GM12878 (cell line): ENCODE results near the gene DCTPP1. TPM values are rescaled to one million over a fixed set of nuclear protein-coding genes. Genes with fewer than 3 reads are reported as not detected.

ENCODE experiments used
- CEBPB ChIP-seq, 2 experiments: fragments of 150-350 bp in 1 of 2; IDR thresholded peaks; 2 replicates each; pipeline ENCODE4 v1.6.1; 2012 to 2014; ENCODE audit warnings: low read depth in 2 of 2, low read length in 2 of 2, borderline replicate concordance in 1 of 2, inconsistent platforms in 1 of 2
- EED ChIP-seq: sonication (generic); IDR thresholded peaks from 2 replicates; pipeline ENCODE4 v1.6.1; 2016; ENCODE audit warnings: antibody characterized with exemption, low read depth
- IRF4 ChIP-seq: IDR thresholded peaks from 2 replicates; pipeline ENCODE4 v1.6.1; 2011; ENCODE audit warnings: low read depth, low read length
- MYC ChIP-seq: IDR thresholded peaks from 2 replicates; pipeline ENCODE4 v1.6.1; 2011; ENCODE audit warnings: mild to moderate bottlenecking, low read length, moderate library complexity, inconsistent platforms; ENCODE audit not compliant: insufficient read depth, insufficient replicate concordance, insufficient read length, severe bottlenecking
- POLR2A ChIP-seq: IDR thresholded peaks from 2 replicates; pipeline ENCODE4 v1.6.1; 2011; ENCODE audit warnings: low read depth, mild to moderate bottlenecking, low read length
- RB1 ChIP-seq: fragments of 450-650 bp; formaldehyde crosslinking; IDR thresholded peaks from 2 replicates; pipeline ENCODE4 v1.6.1; 2017; ENCODE audit warnings: mild to moderate bottlenecking, borderline replicate concordance
- SP1 ChIP-seq: IDR thresholded peaks from one replicate; pipeline ENCODE4 v1.6.1; 2011; ENCODE audit warnings: low read depth, low read length
- polyA plus RNA-seq, 11 experiments: library from polyadenylated mRNA; depleted of rRNA in 4 of 11; unstranded in 6 of 11; stranded (reverse) in 5 of 11; fragments of >200 nt; fragmentation: Nextera tagmentation in 4 of 11; fragmentation: Illumina TruSeq in 1 of 11; extraction: Ambion mirVana in 4 of 11; extraction: Trizol in 1 of 11; gene quantifications; 1 replicate in 1 of 11; 2 replicates in 10 of 11; pipeline versions ENCODE4 v1.2.1 to v1.2.3, GENCODE V29; 2011 to 2016; ENCODE audit warnings: inconsistent platforms in 2 of 11, missing spikeins in 2 of 11, low read depth in 1 of 11
- total RNA-seq, 4 experiments: library from RNA; depleted of rRNA in 3 of 4; stranded (reverse); fragments of >200 nt in 3 of 4; fragmentation: Illumina TruSeq in 1 of 4; extraction: Trizol in 1 of 4; gene quantifications; 2 replicates each; pipeline versions ENCODE4 v1.2.1 to v1.2.3, GENCODE V29; 2013 to 2021
- TF ChIP-seq, protein P1 (sequence below): IDR thresholded peaks from 2 replicates; pipeline ENCODE4 v1.6.1; 2012; ENCODE audit warnings: low read length, inconsistent platforms
- TF ChIP-seq, protein P2 (sequence below): fragments of 450-650 bp; formaldehyde crosslinking; IDR thresholded peaks from 2 replicates; pipeline ENCODE4 v1.5.0; 2022; ENCODE audit warnings: mild to moderate bottlenecking, missing genetic modification characterization
- TF ChIP-seq, protein P3 (sequence below): IDR thresholded peaks from 2 replicates; pipeline ENCODE4 v1.6.1; 2012; ENCODE audit warnings: low read depth, low read length, improper control_type of control experiment
- TF ChIP-seq, protein P4 (sequence below): fragments of 450-650 bp; formaldehyde crosslinking; IDR thresholded peaks from 2 replicates; pipeline ENCODE4 v1.4.0; 2020; ENCODE audit warnings: mild to moderate bottlenecking, moderate library complexity
- TF ChIP-seq, protein P5 (sequence below): fragments of 450-650 bp; IDR thresholded peaks from 2 replicates; pipeline ENCODE4 v1.6.1; 2017; ENCODE audit warnings: mild to moderate bottlenecking, moderate library complexity
- TF ChIP-seq, protein P6 (sequence below): fragments of 450-650 bp; IDR thresholded peaks from 2 replicates; pipeline ENCODE4 v1.6.1; 2017; ENCODE audit warnings: mild to moderate bottlenecking, low read depth, inconsistent platforms; ENCODE audit not compliant: poor library complexity, severe bottlenecking

The DCTPP1 gene
- total and polyA plus RNA-seq, 10 of the 15 experiments (the other 5 are each of a cell fraction or from before 2014, with no cell fraction given) = 72.1 to 266 (median 157) TPM

DNA sequence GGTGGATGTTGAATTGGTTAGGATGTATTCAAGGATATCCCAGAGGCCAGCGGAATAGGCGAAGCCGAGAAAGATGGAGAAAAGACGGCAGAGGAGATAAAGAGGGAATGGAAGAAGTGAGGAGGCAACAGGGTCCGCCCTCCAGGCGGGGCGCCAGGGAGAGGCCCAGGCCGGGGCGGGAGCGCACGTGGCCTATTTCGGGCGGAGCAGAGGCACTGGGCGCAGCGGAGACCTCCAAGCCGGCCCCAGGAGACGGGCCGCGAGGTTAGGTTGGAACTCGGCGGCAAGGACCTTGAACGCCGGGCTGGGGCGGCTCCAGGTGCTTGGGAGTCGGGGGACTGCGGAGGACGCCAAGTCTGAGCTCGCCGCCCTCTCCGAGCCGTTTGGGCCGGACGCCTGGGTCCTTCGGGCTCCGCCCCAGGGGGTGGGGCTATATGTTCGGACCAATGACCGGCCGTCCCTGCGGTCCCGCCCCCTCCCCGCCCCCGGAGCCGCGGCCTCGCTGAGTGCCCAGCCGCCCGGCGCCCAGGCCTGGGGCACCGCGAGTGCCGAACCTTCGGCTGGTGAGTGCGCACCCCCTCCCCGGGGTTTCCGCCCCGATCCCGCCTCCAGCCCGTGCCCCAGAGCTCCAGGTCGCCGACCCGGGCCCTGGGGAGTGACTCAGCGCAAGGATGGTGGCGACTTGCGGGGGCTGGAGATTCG lies 22.6 kb downstream of the DCTPP1 start, which contains the start of gene ZNF771 (continued):
- TF ChIP-seq MYC (peak; percentile 39), SP1 (peak; percentile 67), CEBPB (IDR thresholded peaks at IDR 0.05; ENCODE audit: borderline replicate concordance in 1 of 2, low read depth in 2 of 2, low read length in 2 of 2) (no peak), RB1 (0 out of 2 replicates have a peak, but pooled peaks have one; percentile 38), POLR2A (peak; percentile 82), EED (no peak), IRF4 (no peak)
- TF ChIP-seq, protein P1, sequence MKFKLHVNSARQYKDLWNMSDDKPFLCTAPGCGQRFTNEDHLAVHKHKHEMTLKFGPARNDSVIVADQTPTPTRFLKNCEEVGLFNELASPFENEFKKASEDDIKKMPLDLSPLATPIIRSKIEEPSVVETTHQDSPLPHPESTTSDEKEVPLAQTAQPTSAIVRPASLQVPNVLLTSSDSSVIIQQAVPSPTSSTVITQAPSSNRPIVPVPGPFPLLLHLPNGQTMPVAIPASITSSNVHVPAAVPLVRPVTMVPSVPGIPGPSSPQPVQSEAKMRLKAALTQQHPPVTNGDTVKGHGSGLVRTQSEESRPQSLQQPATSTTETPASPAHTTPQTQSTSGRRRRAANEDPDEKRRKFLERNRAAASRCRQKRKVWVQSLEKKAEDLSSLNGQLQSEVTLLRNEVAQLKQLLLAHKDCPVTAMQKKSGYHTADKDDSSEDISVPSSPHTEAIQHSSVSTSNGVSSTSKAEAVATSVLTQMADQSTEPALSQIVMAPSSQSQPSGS = no peak
- TF ChIP-seq, protein P2, sequence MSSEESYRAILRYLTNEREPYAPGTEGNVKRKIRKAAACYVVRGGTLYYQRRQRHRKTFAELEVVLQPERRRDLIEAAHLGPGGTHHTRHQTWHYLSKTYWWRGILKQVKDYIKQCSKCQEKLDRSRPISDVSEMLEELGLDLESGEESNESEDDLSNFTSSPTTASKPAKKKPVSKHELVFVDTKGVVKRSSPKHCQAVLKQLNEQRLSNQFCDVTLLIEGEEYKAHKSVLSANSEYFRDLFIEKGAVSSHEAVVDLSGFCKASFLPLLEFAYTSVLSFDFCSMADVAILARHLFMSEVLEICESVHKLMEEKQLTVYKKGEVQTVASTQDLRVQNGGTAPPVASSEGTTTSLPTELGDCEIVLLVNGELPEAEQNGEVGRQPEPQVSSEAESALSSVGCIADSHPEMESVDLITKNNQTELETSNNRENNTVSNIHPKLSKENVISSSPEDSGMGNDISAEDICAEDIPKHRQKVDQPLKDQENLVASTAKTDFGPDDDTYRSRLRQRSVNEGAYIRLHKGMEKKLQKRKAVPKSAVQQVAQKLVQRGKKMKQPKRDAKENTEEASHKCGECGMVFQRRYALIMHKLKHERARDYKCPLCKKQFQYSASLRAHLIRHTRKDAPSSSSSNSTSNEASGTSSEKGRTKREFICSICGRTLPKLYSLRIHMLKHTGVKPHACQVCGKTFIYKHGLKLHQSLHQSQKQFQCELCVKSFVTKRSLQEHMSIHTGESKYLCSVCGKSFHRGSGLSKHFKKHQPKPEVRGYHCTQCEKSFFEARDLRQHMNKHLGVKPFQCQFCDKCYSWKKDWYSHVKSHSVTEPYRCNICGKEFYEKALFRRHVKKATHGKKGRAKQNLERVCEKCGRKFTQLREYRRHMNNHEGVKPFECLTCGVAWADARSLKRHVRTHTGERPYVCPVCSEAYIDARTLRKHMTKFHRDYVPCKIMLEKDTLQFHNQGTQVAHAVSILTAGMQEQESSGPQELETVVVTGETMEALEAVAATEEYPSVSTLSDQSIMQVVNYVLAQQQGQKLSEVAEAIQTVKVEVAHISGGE (CRISPR knock-in tag) = no peak
- TF ChIP-seq, protein P3, sequence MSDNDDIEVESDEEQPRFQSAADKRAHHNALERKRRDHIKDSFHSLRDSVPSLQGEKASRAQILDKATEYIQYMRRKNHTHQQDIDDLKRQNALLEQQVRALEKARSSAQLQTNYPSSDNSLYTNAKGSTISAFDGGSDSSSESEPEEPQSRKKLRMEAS = peak; percentile 74; the same call in 1 of the 2 replicates
- TF ChIP-seq, protein P4, sequence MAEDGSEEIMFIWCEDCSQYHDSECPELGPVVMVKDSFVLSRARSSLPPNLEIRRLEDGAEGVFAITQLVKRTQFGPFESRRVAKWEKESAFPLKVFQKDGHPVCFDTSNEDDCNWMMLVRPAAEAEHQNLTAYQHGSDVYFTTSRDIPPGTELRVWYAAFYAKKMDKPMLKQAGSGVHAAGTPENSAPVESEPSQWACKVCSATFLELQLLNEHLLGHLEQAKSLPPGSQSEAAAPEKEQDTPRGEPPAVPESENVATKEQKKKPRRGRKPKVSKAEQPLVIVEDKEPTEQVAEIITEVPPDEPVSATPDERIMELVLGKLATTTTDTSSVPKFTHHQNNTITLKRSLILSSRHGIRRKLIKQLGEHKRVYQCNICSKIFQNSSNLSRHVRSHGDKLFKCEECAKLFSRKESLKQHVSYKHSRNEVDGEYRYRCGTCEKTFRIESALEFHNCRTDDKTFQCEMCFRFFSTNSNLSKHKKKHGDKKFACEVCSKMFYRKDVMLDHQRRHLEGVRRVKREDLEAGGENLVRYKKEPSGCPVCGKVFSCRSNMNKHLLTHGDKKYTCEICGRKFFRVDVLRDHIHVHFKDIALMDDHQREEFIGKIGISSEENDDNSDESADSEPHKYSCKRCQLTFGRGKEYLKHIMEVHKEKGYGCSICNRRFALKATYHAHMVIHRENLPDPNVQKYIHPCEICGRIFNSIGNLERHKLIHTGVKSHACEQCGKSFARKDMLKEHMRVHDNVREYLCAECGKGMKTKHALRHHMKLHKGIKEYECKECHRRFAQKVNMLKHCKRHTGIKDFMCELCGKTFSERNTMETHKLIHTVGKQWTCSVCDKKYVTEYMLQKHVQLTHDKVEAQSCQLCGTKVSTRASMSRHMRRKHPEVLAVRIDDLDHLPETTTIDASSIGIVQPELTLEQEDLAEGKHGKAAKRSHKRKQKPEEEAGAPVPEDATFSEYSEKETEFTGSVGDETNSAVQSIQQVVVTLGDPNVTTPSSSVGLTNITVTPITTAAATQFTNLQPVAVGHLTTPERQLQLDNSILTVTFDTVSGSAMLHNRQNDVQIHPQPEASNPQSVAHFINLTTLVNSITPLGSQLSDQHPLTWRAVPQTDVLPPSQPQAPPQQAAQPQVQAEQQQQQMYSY (CRISPR knock-in tag) = no peak
- TF ChIP-seq, protein P5, sequence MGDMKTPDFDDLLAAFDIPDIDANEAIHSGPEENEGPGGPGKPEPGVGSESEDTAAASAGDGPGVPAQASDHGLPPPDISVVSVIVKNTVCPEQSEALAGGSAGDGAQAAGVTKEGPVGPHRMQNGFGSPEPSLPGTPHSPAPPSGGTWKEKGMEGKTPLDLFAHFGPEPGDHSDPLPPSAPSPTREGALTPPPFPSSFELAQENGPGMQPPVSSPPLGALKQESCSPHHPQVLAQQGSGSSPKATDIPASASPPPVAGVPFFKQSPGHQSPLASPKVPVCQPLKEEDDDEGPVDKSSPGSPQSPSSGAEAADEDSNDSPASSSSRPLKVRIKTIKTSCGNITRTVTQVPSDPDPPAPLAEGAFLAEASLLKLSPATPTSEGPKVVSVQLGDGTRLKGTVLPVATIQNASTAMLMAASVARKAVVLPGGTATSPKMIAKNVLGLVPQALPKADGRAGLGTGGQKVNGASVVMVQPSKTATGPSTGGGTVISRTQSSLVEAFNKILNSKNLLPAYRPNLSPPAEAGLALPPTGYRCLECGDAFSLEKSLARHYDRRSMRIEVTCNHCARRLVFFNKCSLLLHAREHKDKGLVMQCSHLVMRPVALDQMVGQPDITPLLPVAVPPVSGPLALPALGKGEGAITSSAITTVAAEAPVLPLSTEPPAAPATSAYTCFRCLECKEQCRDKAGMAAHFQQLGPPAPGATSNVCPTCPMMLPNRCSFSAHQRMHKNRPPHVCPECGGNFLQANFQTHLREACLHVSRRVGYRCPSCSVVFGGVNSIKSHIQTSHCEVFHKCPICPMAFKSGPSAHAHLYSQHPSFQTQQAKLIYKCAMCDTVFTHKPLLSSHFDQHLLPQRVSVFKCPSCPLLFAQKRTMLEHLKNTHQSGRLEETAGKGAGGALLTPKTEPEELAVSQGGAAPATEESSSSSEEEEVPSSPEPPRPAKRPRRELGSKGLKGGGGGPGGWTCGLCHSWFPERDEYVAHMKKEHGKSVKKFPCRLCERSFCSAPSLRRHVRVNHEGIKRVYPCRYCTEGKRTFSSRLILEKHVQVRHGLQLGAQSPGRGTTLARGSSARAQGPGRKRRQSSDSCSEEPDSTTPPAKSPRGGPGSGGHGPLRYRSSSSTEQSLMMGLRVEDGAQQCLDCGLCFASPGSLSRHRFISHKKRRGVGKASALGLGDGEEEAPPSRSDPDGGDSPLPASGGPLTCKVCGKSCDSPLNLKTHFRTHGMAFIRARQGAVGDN = peak; percentile 76
- TF ChIP-seq, protein P6, sequence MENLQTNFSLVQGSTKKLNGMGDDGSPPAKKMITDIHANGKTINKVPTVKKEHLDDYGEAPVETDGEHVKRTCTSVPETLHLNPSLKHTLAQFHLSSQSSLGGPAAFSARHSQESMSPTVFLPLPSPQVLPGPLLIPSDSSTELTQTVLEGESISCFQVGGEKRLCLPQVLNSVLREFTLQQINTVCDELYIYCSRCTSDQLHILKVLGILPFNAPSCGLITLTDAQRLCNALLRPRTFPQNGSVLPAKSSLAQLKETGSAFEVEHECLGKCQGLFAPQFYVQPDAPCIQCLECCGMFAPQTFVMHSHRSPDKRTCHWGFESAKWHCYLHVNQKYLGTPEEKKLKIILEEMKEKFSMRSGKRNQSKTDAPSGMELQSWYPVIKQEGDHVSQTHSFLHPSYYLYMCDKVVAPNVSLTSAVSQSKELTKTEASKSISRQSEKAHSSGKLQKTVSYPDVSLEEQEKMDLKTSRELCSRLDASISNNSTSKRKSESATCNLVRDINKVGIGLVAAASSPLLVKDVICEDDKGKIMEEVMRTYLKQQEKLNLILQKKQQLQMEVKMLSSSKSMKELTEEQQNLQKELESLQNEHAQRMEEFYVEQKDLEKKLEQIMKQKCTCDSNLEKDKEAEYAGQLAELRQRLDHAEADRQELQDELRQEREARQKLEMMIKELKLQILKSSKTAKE = no peak
